ENCODE results near the gene SPTA1.

DNA sequence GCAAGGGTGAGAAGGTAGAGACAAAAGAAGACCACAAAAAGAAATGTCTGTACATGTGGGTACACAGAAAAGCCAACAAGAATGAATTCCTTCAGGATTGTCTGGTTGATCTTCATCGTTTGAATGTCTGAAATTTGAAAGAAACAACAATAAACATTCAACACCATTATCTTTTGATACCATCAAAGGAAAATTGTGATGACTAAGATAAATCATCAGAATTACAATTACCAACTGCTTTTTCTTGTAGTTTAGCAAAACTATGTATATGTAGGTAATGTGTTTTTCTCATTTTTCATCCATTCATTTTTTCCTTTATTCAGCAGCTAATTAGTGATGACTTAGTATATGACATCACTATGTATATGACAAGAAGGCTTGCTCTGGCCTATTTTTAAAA is 106.8 kb downstream of the SPTA1 start, which contains the start of gene OR10X1:
- TF ChIP-seq, protein P1, sequence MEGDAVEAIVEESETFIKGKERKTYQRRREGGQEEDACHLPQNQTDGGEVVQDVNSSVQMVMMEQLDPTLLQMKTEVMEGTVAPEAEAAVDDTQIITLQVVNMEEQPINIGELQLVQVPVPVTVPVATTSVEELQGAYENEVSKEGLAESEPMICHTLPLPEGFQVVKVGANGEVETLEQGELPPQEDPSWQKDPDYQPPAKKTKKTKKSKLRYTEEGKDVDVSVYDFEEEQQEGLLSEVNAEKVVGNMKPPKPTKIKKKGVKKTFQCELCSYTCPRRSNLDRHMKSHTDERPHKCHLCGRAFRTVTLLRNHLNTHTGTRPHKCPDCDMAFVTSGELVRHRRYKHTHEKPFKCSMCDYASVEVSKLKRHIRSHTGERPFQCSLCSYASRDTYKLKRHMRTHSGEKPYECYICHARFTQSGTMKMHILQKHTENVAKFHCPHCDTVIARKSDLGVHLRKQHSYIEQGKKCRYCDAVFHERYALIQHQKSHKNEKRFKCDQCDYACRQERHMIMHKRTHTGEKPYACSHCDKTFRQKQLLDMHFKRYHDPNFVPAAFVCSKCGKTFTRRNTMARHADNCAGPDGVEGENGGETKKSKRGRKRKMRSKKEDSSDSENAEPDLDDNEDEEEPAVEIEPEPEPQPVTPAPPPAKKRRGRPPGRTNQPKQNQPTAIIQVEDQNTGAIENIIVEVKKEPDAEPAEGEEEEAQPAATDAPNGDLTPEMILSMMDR (IDR thresholded peaks at IDR 0.05 in 8 of 11, conservative IDR thresholded peaks at IDR 0.05 in 3 of 11) = no peak
- TF ChIP-seq POLR2AphosphoS5 (IDR thresholded peaks at IDR 0.05) = no peak
- TF ChIP-seq POLR2A (IDR thresholded peaks at IDR 0.05) = no peak

Data from spleen (tissue), 7 donors.